HG03196 (cell line): ENCODE results near the gene ATP5ME.
"Not testable (repeated sequence)": the region's sequence is repeated elsewhere in the genome, so short reads cannot be mapped to it uniquely, and the experiment has no call there.

ENCODE experiments used
- ATAC-seq: cut with Tn5 transposase; IDR thresholded peaks from one replicate; pipeline ENCODE4 v1.9.1; 2021; ENCODE audit not compliant: unreplicated experiment

The ATP5ME gene

DNA sequence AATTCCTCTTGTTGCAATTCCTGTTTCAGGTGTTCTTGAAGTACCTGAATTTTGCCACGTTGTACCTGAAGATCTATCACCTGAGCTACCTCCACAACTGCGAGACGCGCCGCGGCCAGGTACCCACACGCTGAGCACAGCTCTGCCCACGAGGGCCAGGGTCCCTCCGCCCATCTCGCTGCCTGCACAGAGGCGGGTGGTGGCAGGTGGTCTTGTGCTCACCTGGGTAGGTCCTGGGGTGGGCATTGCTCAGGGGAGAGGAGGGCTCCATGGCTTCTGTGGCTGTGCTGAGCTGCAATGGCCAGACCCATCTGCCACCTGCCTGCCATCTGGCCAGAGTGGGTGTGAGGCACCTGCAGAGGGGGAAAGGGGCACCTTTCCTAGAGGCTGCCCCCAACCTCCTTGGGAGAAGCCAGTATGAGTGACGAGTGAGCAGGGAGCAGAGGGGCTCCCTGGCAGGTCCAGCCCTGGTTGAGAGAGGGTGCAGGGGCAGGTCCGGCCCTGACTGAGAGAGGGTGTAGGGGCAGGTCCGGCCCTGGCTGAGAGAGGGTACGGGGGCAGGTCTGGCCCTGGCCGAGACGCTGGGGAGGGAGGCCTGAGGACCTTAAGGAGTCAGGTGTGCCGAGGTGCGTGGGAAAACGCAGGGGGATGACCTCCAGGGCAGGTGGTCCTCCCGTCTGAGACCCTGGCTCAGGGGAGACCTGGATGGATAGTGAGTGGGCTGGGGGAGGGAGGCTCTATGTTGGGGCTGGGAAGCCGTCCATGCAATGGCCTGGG, 38.0 kb downstream of the ATP5ME start:
- no peak for ATAC-seq

DNA sequence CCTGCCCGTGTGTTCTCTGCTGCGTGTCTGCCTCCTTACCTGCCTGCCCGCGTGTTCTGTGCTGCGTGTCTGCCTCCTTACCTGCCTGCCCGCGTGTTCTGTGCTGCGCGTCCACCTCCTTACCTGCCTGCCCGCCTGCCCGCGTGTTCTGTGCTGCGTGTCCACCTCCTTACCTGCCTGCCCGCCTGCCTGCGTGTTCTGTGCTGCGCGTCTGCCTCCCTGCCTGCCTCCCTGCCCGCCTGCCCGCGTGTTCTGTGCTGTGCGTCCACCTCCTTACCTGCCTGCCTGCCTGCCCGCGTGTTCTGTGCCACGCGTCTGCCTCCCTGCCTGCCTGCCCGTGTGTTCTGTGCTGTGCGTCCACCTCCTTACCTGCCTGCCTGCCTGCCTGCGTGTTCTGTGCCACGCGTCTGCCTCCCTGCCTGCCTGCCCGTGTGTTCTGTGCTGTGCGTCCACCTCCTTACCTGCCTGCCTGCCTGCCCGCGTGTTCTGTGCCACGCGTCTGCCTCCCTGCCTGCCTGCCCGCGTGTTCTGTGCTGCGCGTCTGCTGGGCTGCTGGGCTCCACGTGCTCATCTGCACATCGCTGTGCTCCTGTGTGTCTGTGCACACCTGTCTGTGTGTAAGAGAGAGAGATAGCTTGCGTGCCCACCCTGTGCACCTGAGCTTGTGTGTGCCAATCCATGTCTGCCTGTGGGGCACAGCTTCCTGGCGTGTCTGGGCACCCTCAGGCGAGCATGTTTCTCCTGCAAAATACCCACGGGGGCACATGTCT, 38.8 kb downstream of the ATP5ME start:
- ATAC-seq: not testable (repeated sequence)

DNA sequence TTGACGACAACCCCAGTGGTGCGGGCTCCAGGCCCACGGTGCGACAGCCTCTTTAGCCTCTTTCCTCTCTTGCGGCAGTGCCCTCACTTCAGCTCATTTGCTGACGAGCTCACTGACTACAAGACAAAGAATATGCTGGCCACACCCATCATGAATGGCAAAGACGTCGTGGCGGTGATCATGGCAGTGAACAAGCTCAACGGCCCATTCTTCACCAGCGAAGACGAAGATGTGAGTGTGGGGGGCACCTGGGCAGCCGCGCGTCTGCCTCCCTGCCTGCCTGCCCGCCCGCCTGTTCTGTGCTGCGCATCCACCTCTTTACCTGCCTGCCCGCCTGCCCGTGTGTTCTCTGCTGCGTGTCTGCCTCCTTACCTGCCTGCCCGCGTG, 39.5 kb downstream of the ATP5ME start:
- no peak for ATAC-seq

DNA sequence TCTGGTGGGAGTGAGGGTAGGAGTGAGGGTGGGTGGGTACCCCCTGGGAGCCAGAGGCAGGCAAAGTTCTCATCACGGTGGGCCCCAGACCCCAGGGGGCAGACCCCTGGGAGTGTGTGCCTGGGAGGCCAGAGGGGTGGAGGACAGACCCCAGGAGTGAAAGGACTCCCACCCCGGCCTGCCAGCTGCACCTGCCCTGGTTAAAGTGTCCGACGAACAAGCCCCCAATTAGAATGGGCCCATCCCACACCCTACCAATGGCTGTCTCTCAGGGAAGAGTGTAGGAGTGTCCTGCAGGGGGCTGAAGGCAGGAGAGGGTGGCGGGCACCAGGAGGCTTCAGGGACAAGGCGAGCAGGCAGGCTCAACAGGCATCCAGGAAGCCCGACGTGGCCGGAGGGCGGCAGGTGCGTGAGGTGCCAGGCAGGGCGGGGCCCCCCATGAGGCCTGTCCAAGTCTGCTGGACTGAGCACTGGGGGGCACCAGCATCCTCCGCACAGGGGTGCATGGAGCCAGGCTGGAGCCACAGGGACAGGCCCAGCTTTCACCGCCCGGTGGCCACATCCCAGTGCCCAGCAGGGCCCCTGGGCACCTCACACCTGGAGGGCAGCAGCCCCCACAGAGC, 40.0 kb downstream of the ATP5ME start:
- no peak for ATAC-seq

DNA sequence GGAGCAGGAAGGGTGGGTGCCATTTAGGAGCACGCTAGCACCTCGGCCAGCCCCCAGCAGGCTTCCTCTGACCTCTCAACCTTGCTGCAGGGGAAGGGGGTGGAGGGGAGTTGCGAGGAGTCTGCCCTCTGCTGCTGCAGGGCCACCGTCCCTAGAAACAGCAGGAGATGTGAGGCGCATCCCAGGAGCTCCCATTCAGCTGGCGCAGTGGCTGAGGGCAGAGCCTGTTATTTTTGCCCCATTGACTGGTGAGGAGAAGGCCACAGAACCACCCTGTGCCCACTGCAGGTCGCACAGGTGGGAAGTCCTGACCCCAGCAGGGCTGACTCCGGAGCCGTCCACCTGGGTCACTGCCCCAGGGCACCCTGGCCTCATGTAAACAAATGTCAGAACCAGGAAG, 40.7 kb downstream of the ATP5ME start:
- no peak for ATAC-seq

DNA sequence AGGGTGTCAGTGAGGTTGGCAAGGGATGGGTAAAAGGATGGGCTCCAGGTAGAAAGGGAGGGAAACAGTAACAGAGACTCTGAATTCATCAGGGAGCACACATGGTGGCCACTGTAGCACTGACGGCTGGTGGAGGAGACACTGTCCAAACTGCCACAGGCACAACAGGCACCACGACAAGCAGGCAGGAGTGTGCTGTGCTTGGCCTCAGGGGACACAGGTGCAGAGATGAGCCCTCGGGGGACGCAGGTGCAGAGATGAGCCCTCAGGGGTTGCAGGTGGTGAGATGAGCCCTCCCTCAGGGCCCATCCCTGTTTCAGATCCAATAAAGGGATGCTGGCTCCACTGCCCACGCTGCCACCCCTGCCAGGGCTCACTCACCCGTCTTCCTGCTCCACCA, 41.1 kb downstream of the ATP5ME start:
- ATAC-seq: no peak

DNA sequence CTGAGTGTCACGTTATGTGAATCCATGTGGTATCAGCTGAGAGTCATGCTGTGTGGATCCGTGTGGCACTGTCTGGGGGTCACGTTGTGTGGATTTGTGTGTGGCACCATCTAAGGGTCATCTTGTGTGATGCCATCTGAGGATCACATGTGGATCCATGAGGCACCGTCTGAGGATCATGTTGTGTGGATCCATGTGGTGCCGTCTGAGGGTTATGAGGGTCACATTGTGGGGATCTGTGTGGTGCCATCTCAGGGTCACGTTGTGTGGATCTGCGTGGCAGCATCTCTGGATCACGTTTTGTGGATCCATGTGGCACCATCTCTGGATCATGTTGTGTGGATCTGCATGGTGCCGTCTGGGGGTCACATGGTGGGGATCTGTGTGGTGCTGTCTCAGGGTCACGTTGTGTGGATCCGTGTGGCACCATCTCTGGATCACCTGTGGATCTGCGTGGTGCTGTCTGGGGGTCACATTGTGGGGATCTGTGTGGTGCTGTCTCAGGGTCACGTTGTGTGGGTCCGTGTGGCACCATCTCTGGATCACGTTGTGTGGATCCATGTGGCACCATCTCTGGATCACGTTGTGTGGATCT, 41.8 kb downstream of the ATP5ME start:
- ATAC-seq: no peak

DNA sequence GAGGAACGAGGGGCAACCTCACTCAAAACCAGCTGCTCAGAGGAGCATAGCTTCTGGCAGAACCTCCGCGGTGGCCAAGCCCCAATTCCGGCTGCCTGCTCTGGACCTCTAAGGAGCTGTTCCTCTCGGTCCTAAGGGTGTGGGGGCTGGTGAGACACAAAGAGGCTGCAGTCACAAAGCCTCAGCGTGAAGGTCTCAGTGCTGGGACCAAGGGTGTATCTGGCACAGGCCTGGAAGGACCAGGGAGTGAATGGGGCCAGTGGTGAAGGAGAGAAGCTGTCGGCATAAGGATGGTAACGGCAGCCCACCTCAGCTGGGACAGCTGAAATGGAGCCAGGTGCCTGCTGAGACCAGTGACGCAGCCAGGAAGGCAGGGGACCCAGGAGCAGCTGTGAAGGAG, 43.4 kb downstream of the ATP5ME start:
- no peak for ATAC-seq

DNA sequence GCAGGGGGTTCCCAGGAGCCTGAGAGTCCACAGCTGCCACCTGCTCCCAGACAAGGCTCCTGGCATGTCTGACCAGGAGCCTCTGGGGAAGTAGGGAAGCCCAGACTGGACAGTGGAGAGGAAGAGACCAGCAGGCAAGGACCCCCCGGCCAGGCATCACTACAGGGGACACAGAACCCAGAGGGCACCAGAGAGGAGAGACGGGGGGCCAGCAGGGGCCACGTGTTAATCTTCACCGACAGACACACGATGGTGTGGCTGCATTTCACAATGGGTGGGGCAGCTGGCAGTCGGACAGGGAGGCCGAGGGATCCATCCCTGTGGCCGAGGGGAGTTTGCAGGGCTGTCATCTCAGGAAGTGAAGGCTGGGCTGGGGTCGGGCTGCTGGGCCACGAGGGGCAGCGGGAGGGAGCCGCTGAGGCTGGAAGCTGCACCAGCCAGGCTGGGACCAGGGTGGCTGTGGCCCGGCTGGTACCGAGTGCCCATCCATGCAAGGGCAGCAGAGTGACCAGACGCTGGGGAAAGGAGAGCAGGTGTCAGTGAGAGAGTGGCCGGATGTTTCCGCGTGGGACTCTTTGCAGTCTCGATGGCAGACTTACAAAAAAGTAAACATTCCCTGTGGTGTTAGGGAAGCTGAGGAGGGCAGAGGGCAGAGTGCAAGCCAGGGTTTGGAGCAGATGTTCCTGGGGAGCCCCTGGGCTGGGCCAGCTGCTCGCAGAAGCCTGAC, 44.0 kb downstream of the ATP5ME start:
- ATAC-seq: no peak

DNA sequence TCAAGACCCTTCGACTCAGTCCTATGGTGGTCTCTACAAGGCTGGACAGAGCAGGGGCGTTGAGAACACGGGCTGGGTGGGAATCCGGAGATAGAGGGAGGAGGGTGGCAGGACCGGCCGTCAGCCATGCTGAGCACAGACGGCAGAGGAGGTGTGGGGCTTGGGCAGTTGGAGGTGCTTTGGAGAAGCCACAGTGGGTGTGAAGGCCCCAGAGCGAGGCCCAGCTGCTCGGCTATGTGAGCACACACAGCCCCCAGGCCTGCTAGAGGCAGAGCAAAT, 44.5 kb downstream of the ATP5ME start:
- no peak for ATAC-seq

DNA sequence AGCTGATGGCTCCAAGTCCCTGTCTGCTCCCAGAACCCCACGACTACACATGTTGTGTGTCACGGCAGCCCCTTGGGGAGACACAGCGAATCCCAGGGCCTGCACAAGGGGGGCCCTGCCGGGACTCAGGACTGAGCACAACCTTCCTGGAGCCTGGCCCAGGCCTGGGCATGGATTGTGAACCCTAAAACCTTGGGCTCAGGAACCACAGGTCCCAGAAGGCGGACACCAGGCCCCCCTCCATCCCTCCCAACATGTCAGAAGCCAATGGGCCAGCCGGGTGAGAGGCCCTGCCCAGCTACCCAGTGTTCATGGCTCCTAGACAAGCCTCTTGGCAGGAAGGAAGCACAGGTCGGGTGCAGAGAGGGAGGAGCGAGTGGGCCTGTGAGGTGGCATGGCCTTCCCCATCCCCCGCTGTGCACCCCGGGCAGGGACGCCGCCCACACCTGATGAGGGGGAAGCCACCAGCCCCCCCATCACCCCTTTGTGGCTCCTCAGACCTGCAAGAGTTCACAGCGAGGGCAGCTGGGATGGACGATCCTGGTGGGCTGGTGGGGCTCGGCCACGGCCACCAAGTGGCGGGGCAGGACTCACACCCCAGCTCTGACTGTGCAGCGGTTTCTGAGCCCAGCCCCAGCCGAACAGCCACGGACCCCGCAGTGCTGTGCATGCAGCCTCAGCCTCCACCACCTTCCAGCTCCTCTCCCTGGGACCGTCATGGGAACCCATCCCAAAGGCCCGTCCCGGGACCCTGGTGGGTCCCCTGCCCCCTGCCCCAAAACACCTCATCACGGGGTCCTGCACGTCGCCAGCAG, 45.0 kb downstream of the ATP5ME start:
- no peak for ATAC-seq

DNA sequence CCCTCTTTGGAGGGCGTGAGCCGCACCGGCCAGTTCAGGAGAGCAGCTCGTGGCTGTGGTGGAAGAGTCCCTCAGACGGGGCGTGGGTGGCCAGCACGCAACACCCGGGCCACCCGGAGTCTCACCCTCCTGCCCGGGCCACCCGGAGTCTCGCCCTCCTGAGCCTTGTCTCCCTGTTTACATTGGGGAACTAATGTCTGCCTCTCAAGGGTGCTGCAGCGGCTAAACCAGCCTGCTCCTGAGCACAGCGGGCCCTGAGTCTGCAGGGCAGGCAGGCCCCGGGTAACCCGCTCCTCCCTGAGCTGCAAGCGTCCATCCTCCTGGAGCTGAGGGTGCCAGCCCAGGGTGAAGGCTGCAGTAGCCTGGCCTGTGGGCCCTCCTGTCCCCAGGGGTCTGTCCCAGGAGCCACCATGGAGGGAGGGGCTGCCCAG, 45.8 kb downstream of the ATP5ME start:
- ATAC-seq: no peak

DNA sequence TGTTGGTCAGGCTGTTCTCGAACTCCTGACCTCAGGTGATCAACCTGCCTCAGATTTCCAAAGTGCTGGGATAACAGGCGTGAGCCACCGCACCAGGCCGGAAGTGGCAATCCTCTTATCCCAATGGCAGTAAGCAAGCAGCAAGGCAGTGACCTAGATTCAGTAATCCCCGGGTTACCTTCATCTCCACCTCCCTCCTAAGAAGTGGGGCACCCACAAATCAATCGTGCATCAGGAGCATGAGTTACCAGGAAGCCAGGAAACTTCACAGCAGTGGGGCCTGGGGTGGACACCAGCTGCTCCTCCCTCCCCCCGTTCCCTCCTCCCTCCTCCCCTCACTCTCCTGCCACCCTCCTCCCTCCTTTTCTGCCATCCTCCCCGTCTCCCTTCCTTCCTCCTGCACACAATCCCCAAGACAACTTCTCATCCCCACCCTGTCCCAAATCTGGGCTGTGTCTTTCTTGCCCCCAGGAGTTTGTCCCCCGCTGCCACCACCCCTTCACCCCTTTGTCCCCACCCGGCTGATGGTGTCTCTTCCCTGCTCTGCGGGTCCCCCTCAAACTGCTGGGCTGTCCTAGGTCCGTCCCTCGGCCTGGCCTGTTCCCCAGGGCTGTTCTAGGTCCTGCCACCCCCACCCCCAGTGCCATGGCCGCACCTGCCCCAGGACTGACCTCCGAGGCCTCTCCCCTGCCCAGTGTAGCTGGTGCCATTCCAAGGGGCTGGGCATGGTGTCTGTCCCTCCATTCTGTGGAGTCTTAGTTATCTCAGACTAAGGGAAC, 46.5 kb downstream of the ATP5ME start:
- no peak for ATAC-seq

DNA sequence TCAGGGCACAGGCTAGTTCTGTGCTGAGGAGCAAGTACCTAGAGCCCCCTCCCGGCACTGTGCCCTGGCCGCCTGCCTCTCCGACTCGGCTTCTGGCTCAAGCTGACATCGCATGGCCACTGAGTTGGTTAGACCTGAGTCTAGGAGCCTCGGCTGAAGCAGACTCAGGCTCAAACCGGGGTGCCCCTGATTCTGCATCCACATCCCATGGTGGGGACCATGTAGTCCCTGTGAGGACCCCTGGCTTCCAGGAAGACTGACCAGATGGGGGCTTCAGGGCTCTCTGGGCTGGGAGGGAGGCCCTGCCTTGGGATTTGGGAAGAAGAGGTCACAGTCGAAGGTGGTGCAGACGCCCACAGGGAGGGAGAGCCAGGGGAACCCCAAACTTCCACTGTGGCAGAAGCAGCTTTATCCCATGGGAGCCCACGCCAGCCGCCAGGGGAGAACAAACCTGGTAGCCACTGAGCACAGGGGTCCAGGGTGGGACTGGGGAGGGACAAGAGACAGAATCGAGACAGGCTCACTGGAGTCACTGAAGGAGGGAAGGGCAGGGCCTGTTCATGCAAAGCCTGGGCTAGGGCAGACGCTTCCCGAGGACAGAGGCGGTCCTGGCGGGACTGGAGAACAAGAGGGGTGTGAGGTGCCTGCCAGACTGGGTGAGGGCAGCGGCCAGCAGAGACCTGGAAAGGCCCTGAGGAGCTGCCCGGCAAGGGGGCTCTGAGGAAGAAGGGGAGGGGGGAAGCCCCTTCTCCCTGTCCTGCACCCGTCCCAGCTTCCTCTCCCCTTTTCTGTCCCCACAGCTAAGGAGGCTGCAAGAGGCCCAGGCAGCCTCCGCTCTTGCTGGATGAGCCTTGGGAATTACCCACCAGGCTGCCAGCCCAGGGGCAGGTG, 47.6 kb downstream of the ATP5ME start:
- ATAC-seq: no peak

DNA sequence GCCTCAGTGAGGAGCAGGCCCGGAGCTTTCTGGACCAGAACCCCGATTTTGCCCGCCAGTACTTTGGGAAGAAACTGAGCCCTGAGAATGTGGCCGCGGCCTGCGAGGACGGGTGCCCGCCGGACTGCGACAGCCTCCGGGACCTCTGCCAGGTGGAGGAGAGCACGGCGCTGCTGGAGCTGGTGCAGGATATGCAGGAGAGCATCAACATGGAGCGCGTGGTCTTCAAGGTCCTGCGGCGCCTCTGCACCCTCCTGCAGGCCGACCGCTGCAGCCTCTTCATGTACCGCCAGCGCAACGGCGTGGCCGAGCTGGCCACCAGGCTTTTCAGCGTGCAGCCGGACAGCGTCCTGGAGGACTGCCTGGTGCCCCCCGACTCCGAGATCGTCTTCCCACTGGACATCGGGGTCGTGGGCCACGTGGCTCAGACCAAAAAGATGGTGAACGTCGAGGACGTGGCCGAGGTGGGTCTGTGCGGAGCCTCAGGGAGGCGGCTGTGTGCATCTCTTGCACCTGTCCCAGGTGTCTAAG, 48.4 kb downstream of the ATP5ME start:
- no peak for ATAC-seq

DNA sequence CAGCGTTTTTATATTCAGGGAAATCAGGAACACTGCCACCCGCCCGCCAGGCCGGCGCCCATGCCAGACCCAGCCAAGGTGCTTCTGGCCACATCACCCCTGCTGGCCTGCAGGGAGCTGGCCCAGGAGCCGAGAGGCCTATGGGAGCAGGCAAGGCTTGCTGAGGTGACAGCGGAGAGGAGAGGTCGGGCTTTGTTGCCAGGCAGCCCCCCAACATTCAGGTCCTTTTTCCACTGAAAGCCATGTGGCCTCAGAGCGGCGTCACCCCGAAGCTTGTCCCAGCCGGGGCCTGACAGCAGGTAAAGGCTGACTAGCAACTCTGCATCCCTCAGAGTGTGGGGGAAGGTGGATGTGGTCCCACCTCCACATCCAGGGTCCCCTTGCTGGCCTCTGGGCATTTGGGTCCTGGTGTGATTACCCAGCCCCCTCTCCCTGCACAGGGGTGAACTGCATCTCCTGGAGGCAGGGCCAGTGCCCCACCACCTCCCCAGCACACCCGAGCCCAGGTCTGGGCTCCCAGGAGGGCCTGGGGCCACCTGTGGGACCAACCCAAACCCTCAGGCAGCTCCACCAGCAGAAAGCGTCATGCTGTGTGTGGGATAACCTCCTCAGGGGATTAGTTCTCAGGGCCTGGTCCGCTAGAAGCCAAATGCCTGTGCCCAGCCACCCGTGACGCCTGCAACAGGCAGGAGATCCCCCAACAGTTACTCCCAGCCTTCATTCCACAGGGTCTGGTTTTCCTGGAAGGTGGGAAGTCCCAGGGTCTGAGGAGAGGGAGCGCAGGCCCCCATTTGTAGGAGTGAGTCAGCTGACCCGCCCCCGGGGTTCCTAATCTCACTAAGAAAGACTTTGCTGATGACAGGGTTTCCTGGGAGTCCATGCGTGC, 49.1 kb downstream of the ATP5ME start, which contains the start of gene PDE6B:
TSS of gene PDE6B (plus strand) at position 869 of the 886 bp plus-strand sequence. CDS start 54 bp downstream, outside the sequence.
- ATAC-seq: no peak

DNA sequence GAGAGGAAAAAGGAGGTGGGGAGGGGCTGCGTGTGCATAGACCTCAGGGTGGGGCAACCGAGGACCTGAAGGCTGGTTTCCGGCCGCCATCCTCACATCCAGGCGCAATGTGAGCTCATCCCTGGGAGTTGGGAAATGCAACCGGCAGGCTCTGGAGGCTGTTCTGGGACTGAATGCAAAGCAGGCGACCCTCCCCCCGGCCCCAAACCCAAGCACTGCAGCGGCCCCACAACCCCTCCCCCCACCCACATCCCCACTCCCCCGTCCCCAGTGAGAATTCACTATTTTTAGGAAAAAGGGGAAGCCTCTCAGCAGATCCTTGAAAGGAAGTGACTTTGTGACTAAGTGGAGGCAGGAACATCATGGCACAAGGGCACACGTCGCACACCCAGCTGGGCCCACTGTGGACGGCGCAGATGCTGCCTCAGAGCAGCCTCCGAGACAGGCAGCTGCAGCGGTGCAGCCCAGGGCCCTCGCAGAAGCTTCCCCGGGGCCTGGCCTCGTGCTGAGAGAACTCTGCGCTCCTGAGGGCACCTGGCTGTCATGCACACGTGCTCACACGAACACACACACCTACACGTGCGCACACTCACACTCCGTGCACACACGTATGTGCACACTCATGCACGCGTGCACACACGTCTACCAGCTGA, 50.0 kb downstream of the ATP5ME start:
- no peak for ATAC-seq
